ENCODE data around the gene HNRNPA3.
"Not testable (repeated sequence)": the region's sequence is repeated elsewhere in the genome, so short reads cannot be mapped to it uniquely, and the experiment has no call there.

HNRNPA3 gene

GRCh38 chr2:177188482-177189469, 23.8 kb upstream of the HNRNPA3 start:
- no peak for DNase-seq

- DNase-seq = no peak
These were observed 21.7 kb upstream of the HNRNPA3 start for GRCh38 chr2:177190941-177191340.

- DNase-seq = no peak
These were observed 19.8 kb upstream of the HNRNPA3 start for GRCh38 chr2:177192788-177193187.

DNA sequence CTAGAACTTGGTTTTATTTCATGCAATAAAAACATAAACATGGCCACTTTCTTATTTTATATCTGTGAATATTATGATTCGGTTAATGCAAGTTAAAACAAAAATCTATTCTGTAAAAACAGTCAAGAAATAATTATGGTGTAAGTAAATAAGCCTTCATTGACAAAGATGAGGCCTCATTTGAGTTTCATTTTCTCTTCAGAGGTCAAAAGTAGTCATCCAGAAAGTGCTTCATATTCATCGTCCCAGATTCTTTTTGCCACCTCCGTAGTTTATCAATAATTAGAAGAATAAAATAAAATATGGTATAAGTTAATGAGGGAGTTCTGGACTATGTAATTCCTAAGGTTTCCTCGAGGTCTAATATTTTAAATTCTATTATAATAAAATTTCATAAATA, 19.4 kb upstream of the HNRNPA3 start:
- no peak for DNase-seq

GRCh38 chr2:177195194-177195593, 17.4 kb upstream of the HNRNPA3 start:
- DNase-seq = no peak

- not testable (repeated sequence) for DNase-seq
These were observed 12.2 kb upstream of the HNRNPA3 start for GRCh38 chr2:177200419-177200818.

DNA sequence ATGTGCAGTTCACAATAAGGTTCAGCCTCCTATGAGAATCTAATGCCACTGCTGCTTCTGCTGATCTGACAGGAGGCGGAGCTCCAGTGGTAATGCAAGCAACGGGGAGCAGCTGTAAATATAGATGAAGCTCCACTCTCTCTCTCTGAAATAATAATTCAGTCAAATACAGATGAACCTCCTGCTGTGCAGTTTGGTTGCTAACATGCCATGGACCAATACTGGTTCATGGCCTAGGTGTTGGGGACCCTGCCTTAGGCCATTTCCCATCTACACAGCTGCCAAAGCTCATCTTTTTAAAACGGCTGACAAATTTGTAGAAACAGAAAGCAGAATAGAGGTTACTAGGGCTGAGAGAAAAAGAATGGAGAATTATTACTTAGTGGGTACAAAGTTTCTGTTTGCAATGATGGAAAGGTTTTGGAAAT, 10.7 kb upstream of the HNRNPA3 start:
- no peak for DNase-seq

DNA sequence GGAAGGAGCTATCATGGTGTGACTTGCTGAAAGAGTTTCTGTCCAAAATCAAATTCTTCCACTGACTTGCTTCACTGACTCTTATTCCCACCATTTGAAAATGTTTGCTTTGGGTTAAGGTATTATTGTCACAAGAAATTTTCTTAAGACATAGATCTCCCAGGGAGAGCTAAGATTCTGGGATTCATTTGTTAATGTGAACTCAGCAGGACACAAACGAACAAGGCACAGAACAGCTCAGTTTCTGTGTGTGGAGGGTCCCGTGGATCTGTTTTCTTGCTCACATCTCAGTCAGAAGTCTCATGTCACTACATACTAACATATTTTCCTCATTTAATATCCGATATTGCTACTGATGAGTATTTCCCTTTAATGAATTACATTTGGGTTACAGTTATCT, 8.2 kb upstream of the HNRNPA3 start:
- no peak for DNase-seq

GRCh38 chr2:177207101-177207500, 5.5 kb upstream of the HNRNPA3 start:
- no peak for DNase-seq

- DNase-seq = no peak
These were observed 1.4 kb upstream of the HNRNPA3 start for GRCh38 chr2:177211169-177211568.

GRCh38 chr2:177211576-177212105, 953 bp upstream of the HNRNPA3 start:
- no peak for DNase-seq

- peak; percentile 46 for DNase-seq
These were observed 580 bp downstream of the HNRNPA3 start for GRCh38 chr2:177212891-177213856.

DNA sequence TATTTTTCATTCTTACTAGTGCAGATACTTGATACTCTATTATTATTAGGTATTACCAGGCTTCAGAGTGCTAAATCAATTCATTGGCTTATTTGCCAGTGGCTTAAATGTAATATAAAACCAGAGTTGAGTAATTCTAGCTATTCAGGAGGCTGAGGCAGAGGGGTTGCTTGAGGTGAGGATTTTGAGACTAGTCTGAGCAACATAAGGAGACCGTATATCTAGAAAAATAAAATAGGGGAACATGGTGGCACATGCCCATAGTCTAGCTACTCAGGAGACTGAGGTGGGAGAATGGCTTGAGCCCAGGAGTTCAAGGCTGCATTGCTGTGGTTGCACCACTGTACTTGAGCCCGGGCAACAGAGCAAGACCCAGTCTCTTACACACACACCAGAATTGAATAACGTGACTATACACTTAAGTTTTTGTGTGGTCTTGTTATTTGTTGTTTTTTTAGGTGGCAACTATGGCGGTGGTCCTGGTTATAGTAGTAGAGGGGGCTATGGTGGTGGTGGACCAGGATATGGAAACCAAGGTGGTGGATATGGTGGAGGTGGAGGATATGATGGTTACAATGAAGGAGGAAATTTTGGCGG, 4.8 kb downstream of the HNRNPA3 start:
- no peak for DNase-seq

- not testable (repeated sequence) for DNase-seq
These were observed 7.2 kb downstream of the HNRNPA3 start for GRCh38 chr2:177219787-177220186.

- DNase-seq = no peak
These were observed 8.9 kb downstream of the HNRNPA3 start for GRCh38 chr2:177221534-177221933.

DNA sequence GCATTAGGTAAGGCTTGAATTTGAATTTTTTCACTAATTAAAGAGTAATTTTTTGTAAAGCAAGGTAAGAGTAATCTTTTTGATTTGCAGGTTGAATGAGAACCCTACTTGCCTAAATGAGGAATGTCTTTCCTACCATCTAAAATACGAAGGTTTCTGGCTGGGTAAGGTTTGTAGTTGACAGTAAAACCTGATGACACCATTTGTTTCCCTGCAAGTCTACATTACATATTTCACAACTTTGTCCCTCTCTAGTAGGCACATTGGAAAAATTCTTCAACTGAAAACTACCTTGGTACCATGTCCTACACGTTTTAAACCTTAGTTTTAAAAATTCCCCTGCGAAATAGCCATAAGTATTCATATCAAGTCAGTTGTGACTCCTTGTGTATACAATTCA, 9.4 kb downstream of the HNRNPA3 start:
- DNase-seq = no peak

DNA sequence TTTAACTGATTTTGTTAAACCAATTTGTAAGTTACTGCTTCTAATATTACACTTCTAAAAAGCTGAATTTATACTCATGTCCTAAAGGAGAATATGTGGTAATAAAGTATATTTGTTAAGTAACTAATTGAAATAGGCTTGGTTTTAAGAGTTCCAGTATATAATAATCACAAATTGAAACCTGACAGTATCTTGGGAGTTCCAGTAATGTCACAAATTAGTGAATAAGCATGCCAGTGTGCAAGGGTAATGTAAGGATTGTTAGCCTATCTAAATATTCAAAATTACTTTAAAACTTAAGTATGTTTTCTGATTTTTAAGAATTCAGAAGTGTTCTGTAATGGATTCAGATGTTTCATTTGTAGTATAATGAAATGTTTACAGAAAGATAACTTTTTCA, 10.8 kb downstream of the HNRNPA3 start:
- DNase-seq = not testable (repeated sequence)

DNA sequence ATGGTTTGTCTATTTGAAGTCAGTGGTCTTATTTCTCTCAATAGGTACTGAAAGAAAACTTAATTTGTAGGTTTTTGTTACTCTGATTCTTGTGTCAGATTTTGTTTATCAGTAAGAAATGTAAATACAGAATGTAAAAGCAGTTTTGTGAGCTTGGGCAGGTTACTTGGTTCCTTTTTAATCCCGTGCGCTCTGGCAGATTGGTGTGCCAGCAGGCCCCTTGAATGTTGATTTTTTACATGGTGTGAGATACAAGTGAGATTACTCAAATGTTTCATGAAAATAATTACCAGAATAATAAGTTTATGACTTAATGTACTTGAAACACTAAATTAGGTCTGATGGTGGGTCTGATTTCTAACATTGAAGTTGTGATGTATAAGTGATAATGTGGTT, 13.4 kb downstream of the HNRNPA3 start:
- no peak for DNase-seq

DNA sequence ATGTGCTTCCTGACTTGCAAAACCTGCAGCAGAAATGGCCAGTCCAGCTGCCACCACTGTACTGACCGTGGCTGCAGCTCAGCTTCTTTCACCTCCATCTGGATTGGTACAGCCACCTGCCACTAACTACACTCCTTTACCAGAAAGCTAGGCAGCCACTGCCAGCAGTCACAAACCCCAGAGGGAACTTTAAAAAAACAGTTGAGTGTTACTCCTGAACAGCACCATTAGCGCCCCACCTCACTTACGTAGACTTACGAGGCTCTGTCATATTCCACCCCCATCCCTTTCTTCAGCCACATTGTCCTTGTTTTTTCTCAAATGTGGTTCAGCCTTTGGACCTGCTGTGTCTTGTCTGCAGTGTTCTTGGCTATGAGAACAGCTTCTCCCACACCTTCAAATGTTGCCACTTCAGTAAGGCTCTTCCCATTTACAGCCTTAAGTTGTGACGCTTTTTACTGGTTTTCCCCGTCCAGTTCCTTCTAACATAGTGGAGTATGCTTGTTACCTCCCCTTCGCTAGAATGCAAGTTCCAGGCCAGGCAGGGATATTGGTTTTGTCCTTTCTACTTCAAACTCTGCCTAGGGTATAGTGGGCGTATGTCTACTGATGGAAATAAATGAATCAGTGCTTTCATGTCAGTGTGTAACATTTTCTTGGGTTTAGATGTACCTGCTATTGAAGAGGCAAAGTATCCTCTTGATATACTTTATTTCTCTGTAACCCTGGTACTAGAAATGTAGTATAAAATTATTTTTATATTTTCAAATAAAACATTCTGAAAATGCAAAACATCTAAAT, 17.0 kb downstream of the HNRNPA3 start:
- no peak for DNase-seq

DNA sequence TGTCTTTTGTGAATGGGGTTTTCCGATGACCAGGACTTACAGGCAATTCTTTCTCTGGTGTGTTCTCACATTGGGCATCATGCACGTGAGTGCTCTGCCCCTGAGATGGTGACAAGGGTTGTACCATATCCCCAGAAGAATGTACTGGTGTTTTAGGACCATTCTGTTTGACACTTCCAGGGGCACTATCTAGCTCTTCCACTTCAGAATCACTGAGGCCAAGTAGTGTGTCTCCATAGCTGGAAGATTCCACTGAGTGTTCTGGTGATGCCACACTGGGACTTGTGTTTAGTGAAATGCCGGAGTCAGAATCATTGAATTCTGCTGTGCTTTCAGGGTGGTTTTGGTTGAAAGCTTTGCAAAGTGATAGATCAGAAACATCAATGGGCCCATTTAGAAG, 18.7 kb downstream of the HNRNPA3 start:
- no peak for DNase-seq

DNA sequence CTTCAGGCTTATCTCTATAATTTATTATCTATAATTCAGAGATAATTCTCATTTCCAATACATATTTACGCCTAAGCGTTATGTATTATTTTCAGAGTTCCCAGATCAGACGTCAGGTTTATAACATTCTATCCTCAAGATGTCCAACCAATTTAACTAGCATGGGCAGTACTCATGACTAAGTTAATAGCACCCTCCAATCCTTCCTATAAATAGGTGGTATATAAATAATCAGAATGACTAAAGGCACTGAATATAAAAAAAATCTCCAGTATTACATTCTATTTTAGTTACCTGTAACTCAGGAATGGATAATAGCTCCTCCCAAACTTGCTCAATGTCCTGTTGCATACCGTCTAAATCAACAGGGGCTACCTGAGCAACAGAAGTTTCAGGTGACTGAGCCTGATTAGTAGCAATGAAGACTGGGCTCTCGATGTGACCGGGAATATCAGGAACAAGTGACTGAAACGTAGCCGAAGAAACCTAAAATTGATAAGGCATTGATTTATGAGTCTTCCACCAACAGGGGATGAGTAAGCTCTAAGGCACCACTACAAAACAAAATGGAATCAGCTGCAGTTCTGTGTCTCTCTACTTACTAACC, 19.6 kb downstream of the HNRNPA3 start:
- DNase-seq = no peak
